K562 (cell line): ENCODE data around the gene HIPK2. TPM values are rescaled to one million over a fixed set of nuclear protein-coding genes. Genes with fewer than 3 reads are reported as not detected.

Source experiments
- JUND ChIP-seq, 2 experiments: IDR thresholded peaks; 2 replicates in 1 of 2; 3 replicates in 1 of 2; pipeline ENCODE4 v1.6.1; 2011; ENCODE audit warnings: borderline replicate concordance in 2 of 2, low read depth in 2 of 2, low read length in 2 of 2, improper control_type of control experiment in 1 of 2, missing biosample characterization in 1 of 2, missing genetic modification characterization in 1 of 2, missing genetic modification reagents in 1 of 2
- NCOA4 ChIP-seq: fragments of 450-650 bp; IDR thresholded peaks from 2 replicates; pipeline ENCODE4 v1.6.1; 2018; ENCODE audit warnings: mild to moderate bottlenecking; ENCODE audit not compliant: partially characterized antibody
- POLR3G ChIP-seq: IDR thresholded peaks from 2 replicates; pipeline ENCODE4 v1.6.1; 2011; ENCODE audit not compliant: insufficient read length, insufficient replicate concordance; ENCODE audit errors: extremely low read depth
- RAD21 ChIP-seq, 2 experiments: fragments of 250-450 bp in 1 of 2; fragments of 450-650 bp in 1 of 2; sonication (Bioruptor Pico) in 1 of 2; formaldehyde crosslinking in 1 of 2; IDR thresholded peaks in 1 of 2; conservative IDR thresholded peaks in 1 of 2; 2 replicates each; pipeline versions ENCODE4 v1.4.0 to v1.8.0; 2020 to 2022; ENCODE audit warnings: mild to moderate bottlenecking in 2 of 2, moderate library complexity in 1 of 2
- SMARCC2 ChIP-seq: fragments of 450-650 bp; IDR thresholded peaks from 2 replicates; pipeline ENCODE4 v1.6.1; 2017; ENCODE audit warnings: antibody characterized with exemption, moderate library complexity, mild to moderate bottlenecking, low read depth
- SMC3 ChIP-seq: conservative IDR thresholded peaks from 2 replicates; pipeline ENCODE4 v1.6.1; 2011; ENCODE audit warnings: low read depth, low read length, improper control_type of control experiment; ENCODE audit not compliant: insufficient read depth
- TEAD2 ChIP-seq: fragments of 450-650 bp; IDR thresholded peaks from 2 replicates; pipeline ENCODE4 v1.6.1; 2016; ENCODE audit warnings: missing genetic modification characterization, control low read depth, missing compliant biosample characterization
- ZNF316 ChIP-seq: fragments of 450-650 bp; IDR thresholded peaks from 2 replicates; pipeline ENCODE4 v1.6.1; 2016
- ZNF785 ChIP-seq: fragments of 250-450 bp; sonication (Bioruptor Pico); IDR thresholded peaks from 2 replicates; pipeline ENCODE4 v1.4.0; 2020; ENCODE audit warnings: mild to moderate bottlenecking
- polyA plus RNA-seq, 8 experiments: library from polyadenylated mRNA; depleted of rRNA in 4 of 8; stranded (reverse) in 5 of 8; unstranded in 3 of 8; fragments of >200 nt; fragmentation: Nextera tagmentation in 2 of 8; fragmentation: Illumina TruSeq in 1 of 8; extraction: Ambion mirVana in 2 of 8; extraction: Trizol in 1 of 8; gene quantifications; 2 replicates each; pipeline versions ENCODE4 v1.2.1 to v1.2.3, GENCODE V29; 2011 to 2014; ENCODE audit warnings: inconsistent platforms in 1 of 8, missing spikeins in 1 of 8
- total RNA-seq, 7 experiments: library from RNA; depleted of rRNA in 6 of 7; stranded (reverse); fragments of >200 nt in 6 of 7; fragmentation: Illumina TruSeq in 2 of 7; extraction: Trizol in 2 of 7; gene quantifications; 2 replicates each; pipeline versions ENCODE4 v1.2.1 to v1.2.3, GENCODE V29; 2011 to 2021; ENCODE audit warnings: low replicate concordance in 1 of 7
- TF ChIP-seq, protein P1 (sequence below): sonication (generic); formaldehyde crosslinking; IDR thresholded peaks from 2 replicates; pipeline ENCODE4 v1.8.1; 2022; ENCODE audit warnings: missing genetic modification reagents
- TF ChIP-seq, protein P2 (sequence below), 2 experiments: fragments of 450-650 bp; IDR thresholded peaks; 2 replicates each; pipeline ENCODE4 v1.6.1; 2016; ENCODE audit warnings: mild to moderate bottlenecking in 2 of 2, borderline replicate concordance in 1 of 2, low read depth in 1 of 2, moderate library complexity in 1 of 2
- TF ChIP-seq, protein P3 (sequence below): sonication (generic); formaldehyde crosslinking; IDR thresholded peaks from 2 replicates; pipeline ENCODE4 v1.9.0; 2022; ENCODE audit warnings: mild to moderate bottlenecking, missing genetic modification reagents
- TF ChIP-seq, protein P4 (sequence below): fragments of 450-650 bp; conservative IDR thresholded peaks from 2 replicates; pipeline ENCODE4 v1.6.1; 2016; ENCODE audit warnings: missing genetic modification characterization, low read depth, mild to moderate bottlenecking, missing compliant biosample characterization, moderate library complexity

Gene HIPK2
- total and polyA plus RNA-seq, 9 of the 15 experiments (the other 6 are each of a cell fraction or from before 2014, with no cell fraction given): 0.69 to 19.8 (median 5.1) TPM

DNA sequence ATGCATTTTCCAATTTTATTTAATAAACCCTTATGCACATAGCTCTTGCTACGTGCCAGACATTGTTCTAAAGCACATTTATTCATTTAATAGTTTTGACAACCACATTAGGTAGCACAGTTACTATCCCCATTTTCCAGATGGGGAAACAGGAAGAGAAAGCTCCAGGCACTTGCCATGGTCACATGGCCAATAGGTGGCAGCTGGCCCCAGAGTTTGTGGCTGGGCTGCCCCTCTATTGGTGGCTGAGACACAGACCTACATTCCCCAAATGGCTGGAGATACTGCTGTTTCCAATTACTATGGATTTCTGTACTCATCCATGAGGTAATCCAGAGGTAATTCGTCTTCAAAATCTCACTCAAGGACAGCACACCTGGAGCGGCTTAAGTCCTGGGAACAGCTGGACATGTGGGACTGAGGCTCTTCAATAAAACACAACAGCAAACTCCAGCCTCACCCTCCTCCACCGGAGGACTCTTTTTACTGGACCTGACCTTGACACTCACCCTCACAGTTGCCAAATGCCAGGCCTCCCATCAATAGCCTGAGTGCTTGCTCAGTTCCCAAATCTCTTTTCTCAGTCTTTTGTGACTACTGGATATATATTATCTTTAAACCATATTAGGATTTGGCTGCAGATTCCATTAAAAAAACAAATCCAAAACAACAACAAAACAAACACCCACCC is 148.3 kb downstream of the HIPK2 start (continued):
- TF ChIP-seq RAD21 (CRISPR knock-in tag; conservative IDR thresholded peaks at IDR 0.05 in 1 of 2, IDR thresholded peaks at IDR 0.05 in 1 of 2): peak in 1 of 2 experiments; percentile 44; a peak in 2 of 4 replicates
- TF ChIP-seq NCOA4: no peak
- TF ChIP-seq, protein P1, sequence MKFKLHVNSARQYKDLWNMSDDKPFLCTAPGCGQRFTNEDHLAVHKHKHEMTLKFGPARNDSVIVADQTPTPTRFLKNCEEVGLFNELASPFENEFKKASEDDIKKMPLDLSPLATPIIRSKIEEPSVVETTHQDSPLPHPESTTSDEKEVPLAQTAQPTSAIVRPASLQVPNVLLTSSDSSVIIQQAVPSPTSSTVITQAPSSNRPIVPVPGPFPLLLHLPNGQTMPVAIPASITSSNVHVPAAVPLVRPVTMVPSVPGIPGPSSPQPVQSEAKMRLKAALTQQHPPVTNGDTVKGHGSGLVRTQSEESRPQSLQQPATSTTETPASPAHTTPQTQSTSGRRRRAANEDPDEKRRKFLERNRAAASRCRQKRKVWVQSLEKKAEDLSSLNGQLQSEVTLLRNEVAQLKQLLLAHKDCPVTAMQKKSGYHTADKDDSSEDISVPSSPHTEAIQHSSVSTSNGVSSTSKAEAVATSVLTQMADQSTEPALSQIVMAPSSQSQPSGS (CRISPR knock-in tag): no peak
- TF ChIP-seq, protein P2, sequence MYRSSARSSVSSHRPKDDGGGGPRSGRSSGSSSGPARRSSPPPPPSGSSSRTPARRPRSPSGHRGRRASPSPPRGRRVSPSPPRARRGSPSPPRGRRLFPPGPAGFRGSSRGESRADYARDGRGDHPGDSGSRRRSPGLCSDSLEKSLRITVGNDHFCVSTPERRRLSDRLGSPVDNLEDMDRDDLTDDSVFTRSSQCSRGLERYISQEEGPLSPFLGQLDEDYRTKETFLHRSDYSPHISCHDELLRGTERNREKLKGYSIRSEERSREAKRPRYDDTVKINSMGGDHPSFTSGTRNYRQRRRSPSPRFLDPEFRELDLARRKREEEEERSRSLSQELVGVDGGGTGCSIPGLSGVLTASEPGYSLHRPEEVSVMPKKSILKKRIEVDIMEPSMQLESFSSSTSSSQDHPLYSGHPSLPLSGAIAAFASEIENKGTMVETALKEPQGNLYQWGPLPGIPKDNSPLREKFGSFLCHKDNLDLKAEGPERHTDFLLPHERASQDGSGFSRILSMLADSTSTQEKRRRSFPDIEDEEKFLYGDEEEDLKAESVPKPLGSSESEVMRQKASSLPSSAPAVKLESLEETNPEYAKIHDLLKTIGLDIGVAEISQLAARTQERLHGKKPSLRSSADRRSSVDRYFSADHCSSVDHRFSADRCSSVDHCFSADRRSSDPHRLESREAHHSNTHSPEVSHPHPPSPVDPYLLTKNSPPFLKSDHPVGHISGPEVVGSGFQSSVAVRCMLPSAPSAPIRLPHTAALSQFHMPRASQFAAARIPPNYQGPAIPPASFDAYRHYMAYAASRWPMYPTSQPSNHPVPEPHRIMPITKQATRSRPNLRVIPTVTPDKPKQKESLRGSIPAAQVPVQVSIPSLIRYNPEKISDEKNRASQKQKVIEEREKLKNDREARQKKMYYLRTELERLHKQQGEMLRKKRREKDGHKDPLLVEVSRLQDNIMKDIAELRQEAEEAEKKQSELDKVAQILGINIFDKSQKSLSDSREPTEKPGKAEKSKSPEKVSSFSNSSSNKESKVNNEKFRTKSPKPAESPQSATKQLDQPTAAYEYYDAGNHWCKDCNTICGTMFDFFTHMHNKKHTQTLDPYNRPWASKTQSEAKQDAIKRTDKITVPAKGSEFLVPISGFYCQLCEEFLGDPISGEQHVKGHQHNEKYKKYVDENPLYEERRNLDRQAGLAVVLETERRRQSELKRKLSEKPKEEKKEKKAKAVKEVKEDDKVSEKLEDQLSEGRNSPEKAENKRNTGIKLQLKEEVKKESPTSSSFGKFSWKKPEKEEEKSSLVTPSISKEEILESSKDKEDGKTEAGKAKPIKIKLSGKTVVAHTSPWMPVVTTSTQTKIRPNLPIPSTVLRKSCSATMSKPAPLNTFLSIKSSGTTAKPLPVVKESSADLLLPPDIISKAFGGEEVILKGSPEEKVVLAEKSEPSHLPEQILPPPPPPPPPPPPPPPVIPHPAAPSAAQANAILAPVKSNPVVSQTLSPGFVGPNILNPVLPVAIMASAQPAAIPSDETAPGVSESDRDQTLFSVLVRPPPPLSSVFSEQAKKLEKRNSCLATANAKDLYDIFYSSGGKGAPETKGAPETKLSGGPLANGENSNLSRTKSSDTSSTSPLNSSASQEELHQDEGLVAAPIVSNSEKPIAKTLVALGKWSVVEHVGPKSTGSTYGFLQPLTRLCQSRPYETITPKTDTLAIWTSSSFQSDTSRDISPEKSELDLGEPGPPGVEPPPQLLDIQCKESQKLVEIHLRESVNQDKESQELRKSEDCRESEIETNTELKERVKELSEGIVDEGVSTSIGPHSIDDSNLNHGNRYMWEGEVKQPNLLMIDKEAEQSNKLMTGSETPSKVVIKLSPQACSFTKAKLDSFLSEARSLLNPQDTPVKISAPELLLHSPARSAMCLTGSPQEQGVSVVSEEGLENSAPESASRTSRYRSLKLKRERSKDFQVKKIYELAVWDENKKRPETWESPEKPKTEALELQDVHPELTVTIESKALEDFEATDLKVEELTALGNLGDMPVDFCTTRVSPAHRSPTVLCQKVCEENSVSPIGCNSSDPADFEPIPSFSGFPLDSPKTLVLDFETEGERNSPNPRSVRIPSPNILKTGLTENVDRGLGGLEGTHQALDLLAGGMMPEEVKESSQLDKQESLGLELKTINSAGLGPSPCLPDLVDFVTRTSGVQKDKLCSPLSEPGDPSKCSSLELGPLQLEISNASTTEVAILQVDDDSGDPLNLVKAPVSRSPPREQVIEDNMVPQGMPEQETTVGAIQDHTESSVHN (IDR thresholded peaks at IDR 0.05; ENCODE audit: borderline replicate concordance in 1 of 2, low read depth in 1 of 2): no peak
- TF ChIP-seq ZNF316: no peak
- TF ChIP-seq, protein P3, sequence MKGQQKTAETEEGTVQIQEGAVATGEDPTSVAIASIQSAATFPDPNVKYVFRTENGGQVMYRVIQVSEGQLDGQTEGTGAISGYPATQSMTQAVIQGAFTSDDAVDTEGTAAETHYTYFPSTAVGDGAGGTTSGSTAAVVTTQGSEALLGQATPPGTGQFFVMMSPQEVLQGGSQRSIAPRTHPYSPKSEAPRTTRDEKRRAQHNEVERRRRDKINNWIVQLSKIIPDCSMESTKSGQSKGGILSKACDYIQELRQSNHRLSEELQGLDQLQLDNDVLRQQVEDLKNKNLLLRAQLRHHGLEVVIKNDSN (CRISPR knock-in tag): 0 out of 2 replicates have a peak, but pooled peaks have one; percentile 40
- TF ChIP-seq, protein P4, sequence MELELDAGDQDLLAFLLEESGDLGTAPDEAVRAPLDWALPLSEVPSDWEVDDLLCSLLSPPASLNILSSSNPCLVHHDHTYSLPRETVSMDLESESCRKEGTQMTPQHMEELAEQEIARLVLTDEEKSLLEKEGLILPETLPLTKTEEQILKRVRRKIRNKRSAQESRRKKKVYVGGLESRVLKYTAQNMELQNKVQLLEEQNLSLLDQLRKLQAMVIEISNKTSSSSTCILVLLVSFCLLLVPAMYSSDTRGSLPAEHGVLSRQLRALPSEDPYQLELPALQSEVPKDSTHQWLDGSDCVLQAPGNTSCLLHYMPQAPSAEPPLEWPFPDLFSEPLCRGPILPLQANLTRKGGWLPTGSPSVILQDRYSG (tag): no peak
- TF ChIP-seq POLR3G: no peak
- no peak for TF ChIP-seq JUND (IDR thresholded peaks at IDR 0.05; ENCODE audit: borderline replicate concordance, low read depth, low read length)
- no peak for TF ChIP-seq JUND (tag; IDR thresholded peaks at IDR 0.05; ENCODE audit: borderline replicate concordance, low read depth, low read length)
- no peak for TF ChIP-seq ZNF785 (CRISPR knock-in tag)
- no peak for TF ChIP-seq SMC3
- no peak for TF ChIP-seq TEAD2 (tag)
- no peak for TF ChIP-seq SMARCC2
